Liver (tissue), 3 donors: ENCODE measurements around the gene SLC20A1.

Experiments used
- CTCF ChIP-seq: fragments of 150-350 bp; IDR thresholded peaks from 2 replicates; pipeline ENCODE4 v1.5.1; 2017; ENCODE audit warnings: improper control_type of control experiment, low read depth, low read length; ENCODE audit not compliant: missing input control
- JUND ChIP-seq, 2 donors: IDR thresholded peaks; 2 replicates each; pipeline ENCODE4 v1.6.1; 2016; ENCODE audit warnings: antibody characterized with exemption in 2 of 2
- TAF1 ChIP-seq: conservative IDR thresholded peaks from 2 replicates; pipeline ENCODE4 v1.6.1; 2016; ENCODE audit warnings: antibody characterized with exemption, mild to moderate bottlenecking
- TF ChIP-seq, protein P1 (sequence below): IDR thresholded peaks from 2 replicates; pipeline ENCODE4 v1.6.1; 2016; ENCODE audit warnings: antibody characterized with exemption
- donor health status: healthy.
- donor health status: healthy.

GRCh38 chr2:112706170-112706664, 60.5 kb downstream of the SLC20A1 start:
- TF ChIP-seq, protein P1, sequence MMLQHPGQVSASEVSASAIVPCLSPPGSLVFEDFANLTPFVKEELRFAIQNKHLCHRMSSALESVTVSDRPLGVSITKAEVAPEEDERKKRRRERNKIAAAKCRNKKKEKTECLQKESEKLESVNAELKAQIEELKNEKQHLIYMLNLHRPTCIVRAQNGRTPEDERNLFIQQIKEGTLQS: no peak
- TF ChIP-seq CTCF: no peak
- TF ChIP-seq TAF1: no peak
- TF ChIP-seq JUND (IDR thresholded peaks at IDR 0.05): no peak
